ENCODE measurements around the gene PTBP3. TPM values are rescaled to one million over a fixed set of nuclear protein-coding genes. Genes with fewer than 3 reads are reported as not detected.

The PTBP3 gene
- total and polyA plus RNA-seq, 2 of the 4 experiments (the other 2 are of a cell fraction), result 8.6 to 15.6 TPM

- DNase-seq (peak; percentile 49), ATAC-seq (ENCODE audit: low read depth) (peak; percentile 46)
- Histone ChIP-seq H3K18ac (ENCODE audit: low read depth, low read length) (no peak overlapping the region), H3K4ac (ENCODE audit: low read depth, low read length) (no peak overlapping the region), H2BK5ac (ENCODE audit: low read depth, low read length, poor library complexity, severe bottlenecking) (no peak overlapping the region), H3K36me3 (ENCODE audit: control insufficient read depth, insufficient read depth, low read length) (no peaks in the 10 kb centered on the region; the same call in 1 of the 2 replicates), H3K79me1 (ENCODE audit: low read depth in 1 of 2, low read length in 2 of 2) (peaks cover 27 to 47% of the 10 kb centered on the region in 2 experiments), H3K14ac (replicated peaks; ENCODE audit: low read depth, low read length) (no peak overlapping the region), H2AFZ (replicated peaks; ENCODE audit: low read length, poor library complexity) (no peak overlapping the region), H3K9ac (ENCODE audit: low read depth, low read length) (no peak overlapping the region), H3K9me3 (ENCODE audit: control insufficient read depth, insufficient read depth, low read length) (no peaks in the 10 kb centered on the region), H2BK120ac (ENCODE audit: low read depth, low read length) (no peak overlapping the region), H3K4me1 (ENCODE audit: control insufficient read depth, insufficient read depth, low read length) (peaks cover 2% of the 10 kb centered on the region; the same call in 1 of the 2 replicates), H3K27me3 (ENCODE audit: control insufficient read depth, insufficient read depth, low read length) (no peaks in the 10 kb centered on the region), H3K4me2 (ENCODE audit: low read depth, low read length) (no peak overlapping the region; the same call in 1 of the 2 replicates), H3K56ac (ENCODE audit: extremely low read depth, insufficient read depth, low read length) (no peak overlapping the region), H3K9me1 (ENCODE audit: insufficient read depth, low read length) (no peaks in the 10 kb centered on the region; the same call in 1 of the 2 replicates), H4K8ac (ENCODE audit: low read depth in 2 of 2, low read length in 2 of 2) (no peak overlapping the region), H3K4me3 (ENCODE audit: insufficient read depth, low read depth, low read length) (no peak overlapping the region), H4K5ac (ENCODE audit: low read depth, low read length) (no peak overlapping the region; the same call in 1 of the 2 replicates), H4K20me1 (ENCODE audit: insufficient read depth, low read length) (peaks cover 6% of the 10 kb centered on the region; the same call in 1 of the 2 replicates), H3K27ac (ENCODE audit: insufficient read depth, low read length) (no peak overlapping the region), H3K23ac (ENCODE audit: low read depth, low read length) (no peak overlapping the region), H4K91ac (ENCODE audit: insufficient read depth, low read depth, low read length) (no peak overlapping the region), H2AK5ac (ENCODE audit: low read depth, low read length) (no peak overlapping the region), H2BK20ac (ENCODE audit: low read depth, low read length) (no peak overlapping the region), H2AK9ac (replicated peaks; ENCODE audit: low read depth, low read length, poor library complexity) (no peak overlapping the region), H2BK15ac (ENCODE audit: low read depth, low read length) (no peak overlapping the region)
- dilution Hi-C loops (cut with HindIII; ENCODE audit: low sequenced_read_pairs, unreplicated experiment) (no loop called here), intact Hi-C loops (cut with micrococcal nuclease) (no loop called here), in situ Hi-C loops (cut with MboI; ENCODE audit: low sequenced_read_pairs) (no loop called here)
- BruUV-seq (replicated peaks), result no TSS peak
- ChIA-PET POLR2A (ENCODE audit: unreplicated experiment) (no interaction called here), CTCF (no interaction called here)
- no peak for TF ChIP-seq RFX5 (IDR thresholded peaks at IDR 0.05; ENCODE audit: low read depth, low read length)
- TF ChIP-seq NFE2L2 (IDR thresholded peaks at IDR 0.05; ENCODE audit: low read depth, low read length), result no peak
- TF ChIP-seq MAZ (IDR thresholded peaks at IDR 0.05; ENCODE audit: borderline replicate concordance, low read depth, low read length), result no peak
- no peak for TF ChIP-seq CTCF (conservative IDR thresholded peaks at IDR 0.05; ENCODE audit: low read depth, low read length)
- WGBS, 2 experiments (ENCODE audit: extremely low coverage in 2 of 2, insufficient read length in 1 of 2), result 40% methylated on average over 1 of the region's 5 CpGs; no CpG with 5 or more reads in 1 of the 2 experiments
These were observed 72.3 kb downstream of the PTBP3 start for GRCh38 chr9:112261133-112261532.

Data from IMR-90 (cell line).